ENCODE data around the gene CADPS2. TPM values are rescaled to one million over a fixed set of nuclear protein-coding genes. Genes with fewer than 3 reads are reported as not detected.

The CADPS2 gene
- total and polyA plus RNA-seq, 2 of the 8 experiments (the other 6 are each of a cell fraction or from before 2014, with no cell fraction given): 8.9 to 22.3 TPM

DNA sequence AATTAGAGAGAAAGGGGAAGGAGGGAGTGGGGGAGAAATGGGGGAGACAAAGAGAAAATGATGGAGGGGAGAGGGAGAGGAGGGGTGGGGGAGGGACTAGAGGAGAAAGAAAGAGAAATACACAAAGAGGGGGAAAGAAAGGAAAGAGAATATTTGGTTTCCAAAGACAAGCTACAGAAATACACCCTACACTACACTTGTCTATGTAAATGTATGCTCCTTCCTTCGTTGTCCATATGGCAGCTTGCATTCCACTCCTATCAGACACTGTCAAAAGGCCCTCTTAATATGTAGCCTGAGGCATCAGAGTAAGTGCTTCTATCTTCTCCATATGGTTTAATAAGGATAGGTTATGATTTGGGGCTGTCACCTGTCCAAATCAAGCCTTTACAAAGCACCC is 488.9 kb downstream of the CADPS2 start:
- Histone ChIP-seq H2BK120ac (replicated peaks; ENCODE audit: low read depth, low read length) (no peak overlapping the region), H4K20me1 (replicated peaks in 1 of 2; ENCODE audit: control insufficient read depth in 1 of 2, insufficient read depth in 2 of 2, low read length in 2 of 2) (no peaks in the 10 kb centered on the region), H3K56ac (replicated peaks; ENCODE audit: insufficient read length, low read depth, low read length) (no peak overlapping the region), H3K79me1 (ENCODE audit: low read depth, low read length) (no peaks in the 10 kb centered on the region), H3K4ac (replicated peaks; ENCODE audit: insufficient read length, low read depth, low read length) (no peak overlapping the region), H4K5ac (ENCODE audit: insufficient read length, low read depth, low read length) (no peak overlapping the region), H3K9me3 (ENCODE audit: insufficient read depth in 2 of 2, low read depth in 1 of 2, low read length in 1 of 2) (no peaks in the 10 kb centered on the region), H3K9ac (replicated peaks in 1 of 4; ENCODE audit: extremely low read depth in 1 of 4, low read depth in 3 of 4, low read length in 3 of 4) (no peak overlapping the region), H3K79me2 (ENCODE audit: control insufficient read depth in 1 of 2, insufficient read depth in 2 of 2, low read length in 2 of 2) (no peaks in the 10 kb centered on the region), H2AK5ac (ENCODE audit: low read depth, low read length) (no peak overlapping the region), H3K14ac (ENCODE audit: insufficient read length) (no peak overlapping the region), H2BK15ac (ENCODE audit: low read length) (no peak overlapping the region), H2BK12ac (ENCODE audit: low read depth, low read length) (no peak overlapping the region), H3K36me3 (ENCODE audit: control insufficient read depth in 2 of 4, insufficient read depth in 4 of 4, low read length in 3 of 4) (no peaks in the 10 kb centered on the region), H4K8ac (ENCODE audit: extremely low read depth, insufficient read depth, low read length) (no peak overlapping the region), H2BK20ac (ENCODE audit: low read length) (no peak overlapping the region), H2AFZ (ENCODE audit: low read length) (no peak overlapping the region), H3K23me2 (ENCODE audit: low read depth, low read length) (no peaks in the 10 kb centered on the region), H3K23ac (ENCODE audit: insufficient read length) (no peak overlapping the region), H4K91ac (replicated peaks; ENCODE audit: insufficient read length, low read length) (no peak overlapping the region), H3K4me2 (ENCODE audit: insufficient read depth in 1 of 2, low read depth in 2 of 2, low read length in 2 of 2) (no peak overlapping the region), H3K18ac (ENCODE audit: extremely low read depth, low read length) (no peak overlapping the region; the same call in 1 of the 2 replicates), H3K27me3 (replicated peaks in 1 of 4; ENCODE audit: control insufficient read depth in 3 of 4, extremely low read depth in 1 of 4, insufficient read depth in 3 of 4, low read length in 3 of 4) (no peaks in the 10 kb centered on the region), H3K4me3 (ENCODE audit: extremely low read depth in 1 of 4, insufficient read depth in 2 of 4, low read depth in 3 of 4, low read length in 4 of 4) (no peak overlapping the region), H3K4me1 (replicated peaks in 1 of 4; ENCODE audit: control insufficient read depth in 3 of 4, insufficient read depth in 4 of 4, low read length in 3 of 4) (peaks cover 0 to 10% (median 3%) of the 10 kb centered on the region in 4 experiments; a peak in 2 of 7 replicates), H2BK5ac (ENCODE audit: low read depth, low read length) (no peak overlapping the region), H3K27ac (ENCODE audit: low read depth, low read length) (no peak overlapping the region)
- ChIA-PET CTCF (ENCODE audit: partially characterized antibody) (no interaction called here), POLR2A (ENCODE audit: partially characterized antibody) (no interaction called here)
- 75% methylated on average over 1 of the region's 1 CpG; no CpG with 5 or more reads in 1 of the 2 experiments for WGBS, 2 experiments (ENCODE audit: extremely low coverage in 1 of 2, insufficient coverage in 1 of 2, insufficient read length in 1 of 2, insufficient replicate concordance in 2 of 2, low coverage in 1 of 2, low lambda C conversion rate in 2 of 2, missing lambda C conversion rate in 1 of 2)
- no peak for FAIRE-seq
- TF ChIP-seq NRF1 (IDR thresholded peaks at IDR 0.05; ENCODE audit: low read depth, low read length) (no peak), PHF8 (conservative IDR thresholded peaks at IDR 0.05; ENCODE audit: low read depth, low read length) (no peak), SIN3A (conservative IDR thresholded peaks at IDR 0.05 in 1 of 2, IDR thresholded peaks at IDR 0.05 in 1 of 2; ENCODE audit: low read depth in 1 of 2, low read length in 2 of 2) (no peak), RXRA (IDR thresholded peaks at IDR 0.05; ENCODE audit: insufficient read depth, low read depth, low read length) (no peak), KDM1A (IDR thresholded peaks at IDR 0.05; ENCODE audit: borderline replicate concordance, low read length) (no peak), SUZ12 (IDR thresholded peaks at IDR 0.05; ENCODE audit: low read length) (no peak)
- TF ChIP-seq, protein P1, sequence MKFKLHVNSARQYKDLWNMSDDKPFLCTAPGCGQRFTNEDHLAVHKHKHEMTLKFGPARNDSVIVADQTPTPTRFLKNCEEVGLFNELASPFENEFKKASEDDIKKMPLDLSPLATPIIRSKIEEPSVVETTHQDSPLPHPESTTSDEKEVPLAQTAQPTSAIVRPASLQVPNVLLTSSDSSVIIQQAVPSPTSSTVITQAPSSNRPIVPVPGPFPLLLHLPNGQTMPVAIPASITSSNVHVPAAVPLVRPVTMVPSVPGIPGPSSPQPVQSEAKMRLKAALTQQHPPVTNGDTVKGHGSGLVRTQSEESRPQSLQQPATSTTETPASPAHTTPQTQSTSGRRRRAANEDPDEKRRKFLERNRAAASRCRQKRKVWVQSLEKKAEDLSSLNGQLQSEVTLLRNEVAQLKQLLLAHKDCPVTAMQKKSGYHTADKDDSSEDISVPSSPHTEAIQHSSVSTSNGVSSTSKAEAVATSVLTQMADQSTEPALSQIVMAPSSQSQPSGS (IDR thresholded peaks at IDR 0.05; ENCODE audit: low read length): no peak
- TF ChIP-seq, protein P2, sequence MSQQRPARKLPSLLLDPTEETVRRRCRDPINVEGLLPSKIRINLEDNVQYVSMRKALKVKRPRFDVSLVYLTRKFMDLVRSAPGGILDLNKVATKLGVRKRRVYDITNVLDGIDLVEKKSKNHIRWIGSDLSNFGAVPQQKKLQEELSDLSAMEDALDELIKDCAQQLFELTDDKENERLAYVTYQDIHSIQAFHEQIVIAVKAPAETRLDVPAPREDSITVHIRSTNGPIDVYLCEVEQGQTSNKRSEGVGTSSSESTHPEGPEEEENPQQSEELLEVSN (IDR thresholded peaks at IDR 0.05): no peak
- DNase-seq (ENCODE audit: low read depth in 1 of 2, low spot score in 2 of 2): no peak

Data from H1 (cell line).